Measurements from ENCODE around the gene PIMREG. TPM values are rescaled to one million over a fixed set of nuclear protein-coding genes. Genes with fewer than 3 reads are reported as not detected.
"Not testable (repeated sequence)": the region's sequence is repeated elsewhere in the genome, so short reads cannot be mapped to it uniquely, and the experiment has no call there.

PIMREG gene
- total RNA-seq, 1 donor from 2014 or later, result 45.1 TPM

DNA sequence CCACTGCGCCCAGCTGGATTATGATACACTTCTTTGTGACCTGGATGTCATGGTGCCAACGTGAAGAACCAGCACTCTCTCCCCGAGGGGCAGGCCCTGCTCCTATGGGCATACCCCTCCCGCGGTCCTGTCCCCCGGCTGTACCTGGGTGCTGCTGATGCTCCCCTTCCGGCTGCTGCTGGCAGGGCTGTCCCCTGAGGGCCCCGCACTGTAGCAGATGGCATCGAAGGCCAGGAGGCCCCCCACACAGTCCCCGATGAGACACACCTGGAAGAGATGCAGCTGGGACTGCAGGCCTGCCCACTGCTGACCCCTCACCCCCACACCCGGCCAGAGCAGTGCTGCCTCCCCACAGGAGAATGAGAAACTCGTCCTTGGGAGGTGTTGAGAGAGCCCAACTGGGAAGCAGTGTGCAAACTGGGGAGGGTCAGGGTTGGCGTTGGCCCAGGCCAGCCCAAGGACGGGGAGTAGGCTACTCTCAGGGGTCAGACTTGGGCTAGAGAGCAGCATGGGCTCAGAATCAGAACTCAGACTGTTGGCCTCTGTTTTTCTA is 33.7 kb downstream of the PIMREG start:
- H3K9me3 Mint-ChIP-seq, result no peaks in the 10 kb centered on the region
- H3K27ac Mint-ChIP-seq, result no peak overlapping the region
- no peak for DNase-seq (ENCODE audit: extremely low spot score, unreplicated experiment)
- peaks cover 26% of the 10 kb centered on the region for H3K27me3 Mint-ChIP-seq
- TF ChIP-seq, protein P1, sequence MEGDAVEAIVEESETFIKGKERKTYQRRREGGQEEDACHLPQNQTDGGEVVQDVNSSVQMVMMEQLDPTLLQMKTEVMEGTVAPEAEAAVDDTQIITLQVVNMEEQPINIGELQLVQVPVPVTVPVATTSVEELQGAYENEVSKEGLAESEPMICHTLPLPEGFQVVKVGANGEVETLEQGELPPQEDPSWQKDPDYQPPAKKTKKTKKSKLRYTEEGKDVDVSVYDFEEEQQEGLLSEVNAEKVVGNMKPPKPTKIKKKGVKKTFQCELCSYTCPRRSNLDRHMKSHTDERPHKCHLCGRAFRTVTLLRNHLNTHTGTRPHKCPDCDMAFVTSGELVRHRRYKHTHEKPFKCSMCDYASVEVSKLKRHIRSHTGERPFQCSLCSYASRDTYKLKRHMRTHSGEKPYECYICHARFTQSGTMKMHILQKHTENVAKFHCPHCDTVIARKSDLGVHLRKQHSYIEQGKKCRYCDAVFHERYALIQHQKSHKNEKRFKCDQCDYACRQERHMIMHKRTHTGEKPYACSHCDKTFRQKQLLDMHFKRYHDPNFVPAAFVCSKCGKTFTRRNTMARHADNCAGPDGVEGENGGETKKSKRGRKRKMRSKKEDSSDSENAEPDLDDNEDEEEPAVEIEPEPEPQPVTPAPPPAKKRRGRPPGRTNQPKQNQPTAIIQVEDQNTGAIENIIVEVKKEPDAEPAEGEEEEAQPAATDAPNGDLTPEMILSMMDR (conservative IDR thresholded peaks at IDR 0.05), result no peak
- H3K4me3 Mint-ChIP-seq, result no peak overlapping the region
- no peaks in the 10 kb centered on the region for H3K36me3 Mint-ChIP-seq
- peaks cover 34% of the 10 kb centered on the region for H3K4me1 Mint-ChIP-seq (ENCODE audit: unreplicated experiment)

DNA sequence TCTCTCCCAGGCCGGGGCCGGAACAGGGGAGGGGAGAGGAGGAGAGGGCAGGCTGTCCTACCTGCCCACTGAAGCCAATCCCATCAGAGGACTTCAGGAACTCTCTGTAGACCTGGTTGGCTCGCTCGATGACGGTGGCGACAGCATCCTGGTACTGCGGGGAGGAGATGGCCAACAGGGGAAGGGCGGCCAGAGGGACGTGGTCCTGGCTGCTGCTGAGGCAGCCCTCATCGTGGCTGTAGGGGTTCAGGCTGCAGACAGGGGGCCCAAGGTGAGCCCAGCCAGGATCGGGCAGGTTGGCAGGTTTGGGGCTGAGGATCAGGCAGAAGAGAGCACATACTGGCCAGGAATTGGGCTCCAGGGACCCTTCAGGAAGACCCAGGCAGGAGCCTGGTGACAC is 34.2 kb downstream of the PIMREG start:
- H3K4me3 Mint-ChIP-seq, result no peak overlapping the region
- no peaks in the 10 kb centered on the region for H3K9me3 Mint-ChIP-seq
- no peak for DNase-seq (ENCODE audit: extremely low spot score, unreplicated experiment)
- H3K27ac Mint-ChIP-seq, result no peak overlapping the region
- peaks cover 28% of the 10 kb centered on the region for H3K4me1 Mint-ChIP-seq (ENCODE audit: unreplicated experiment)
- TF ChIP-seq, protein P1 (conservative IDR thresholded peaks at IDR 0.05), result no peak
- peaks cover 27% of the 10 kb centered on the region for H3K27me3 Mint-ChIP-seq
- no peaks in the 10 kb centered on the region for H3K36me3 Mint-ChIP-seq

- Mint-ChIP-seq H3K27ac (no peak overlapping the region), H3K27me3 (peaks cover 30% of the 10 kb centered on the region), H3K36me3 (no peaks in the 10 kb centered on the region), H3K4me1 (ENCODE audit: unreplicated experiment) (peaks cover 27% of the 10 kb centered on the region), H3K9me3 (no peaks in the 10 kb centered on the region), H3K4me3 (no peak overlapping the region)
- no peak for DNase-seq (ENCODE audit: extremely low spot score, unreplicated experiment)
- TF ChIP-seq, protein P1 (conservative IDR thresholded peaks at IDR 0.05), result no peak
Measured at GRCh38 chr17:6479622-6480302, 35.5 kb downstream of the PIMREG start.

DNA sequence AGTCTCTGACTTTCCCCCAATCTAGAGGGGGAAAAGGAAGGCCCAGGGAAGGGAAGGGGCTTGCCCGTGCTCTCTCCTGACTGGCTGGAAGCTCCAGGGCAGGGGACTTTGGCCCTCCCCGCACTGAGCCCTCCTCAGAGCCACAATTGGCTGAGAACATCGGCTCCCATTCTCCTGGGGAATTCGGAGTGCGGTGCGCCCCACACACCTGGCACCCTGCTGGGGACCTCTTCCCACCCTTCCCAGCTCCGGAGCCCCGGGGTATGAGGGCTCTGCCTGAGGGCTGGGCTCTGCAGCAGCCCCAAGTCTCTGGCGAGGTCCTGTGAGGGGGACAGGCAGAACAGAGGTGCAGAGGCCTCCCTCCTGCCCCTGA is 36.0 kb downstream of the PIMREG start:
- DNase-seq (ENCODE audit: extremely low spot score, unreplicated experiment), result no peak
- Mint-ChIP-seq H3K36me3 (no peaks in the 10 kb centered on the region), H3K27ac (no peak overlapping the region), H3K4me3 (no peak overlapping the region), H3K27me3 (peaks cover 30% of the 10 kb centered on the region), H3K4me1 (ENCODE audit: unreplicated experiment) (peaks cover 22% of the 10 kb centered on the region), H3K9me3 (no peaks in the 10 kb centered on the region)
- TF ChIP-seq, protein P1 (conservative IDR thresholded peaks at IDR 0.05), result no peak

GRCh38 chr17:6482105-6482455 is 37.8 kb downstream of the PIMREG start:
- TF ChIP-seq, protein P1 (conservative IDR thresholded peaks at IDR 0.05), result no peak
- peaks cover 36% of the 10 kb centered on the region for H3K27me3 Mint-ChIP-seq
- H3K9me3 Mint-ChIP-seq, result no peaks in the 10 kb centered on the region
- H3K36me3 Mint-ChIP-seq, result no peaks in the 10 kb centered on the region
- peaks cover 11% of the 10 kb centered on the region for H3K4me1 Mint-ChIP-seq (ENCODE audit: unreplicated experiment)
- no peak overlapping the region for H3K4me3 Mint-ChIP-seq
- DNase-seq (ENCODE audit: extremely low spot score, unreplicated experiment), result no peak
- H3K27ac Mint-ChIP-seq, result no peak overlapping the region

- not testable (repeated sequence) for H3K4me3 Mint-ChIP-seq; H3K27ac Mint-ChIP-seq; DNase-seq (ENCODE audit: extremely low spot score, unreplicated experiment); H3K36me3 Mint-ChIP-seq; H3K9me3 Mint-ChIP-seq
- H3K27me3 Mint-ChIP-seq, result peaks cover 38% of the 10 kb centered on the region
- H3K4me1 Mint-ChIP-seq (ENCODE audit: unreplicated experiment), result peaks cover 11% of the 10 kb centered on the region
Measured at GRCh38 chr17:6482796-6483195, 38.5 kb downstream of the PIMREG start.
